Activated CD8-positive, alpha-beta T cell treated with anti-CD3 and anti-CD28 coated beads for 36 hours (primary cell): ENCODE measurements around the gene NAA25. TPM values are rescaled to one million over a fixed set of nuclear protein-coding genes. Genes with fewer than 3 reads are reported as not detected.

Source experiments
- ATAC-seq: fragments of 200-7000 bp; cut with Tn5 transposase; one replicate; pipeline ENCODE4 v1.10.0; 2021; ENCODE audit warnings: mild to moderate bottlenecking, moderate library complexity
- CTCF ChIA-PET: fragments of 350-600 bp; sonication (Branson Sonifier 250); formaldehyde crosslinking; loops from one replicate; lab custom pipeline; 2021; ENCODE audit warnings: antibody characterized with exemption; lab: Charles Lee
- POLR2A ChIA-PET: fragments of 350-600 bp; sonication (Branson Sonifier 250); formaldehyde crosslinking; loops from one replicate; lab custom pipeline; 2021; ENCODE audit warnings: antibody characterized with exemption; lab: Charles Lee
- DNase-seq: peaks from one replicate; pipeline ENCODE4 v3.0.0-alpha.2; 2020
- H3K27ac Mint-ChIP-seq: one replicate; pipeline ENCODE4 v1.8.0; 2021; ENCODE audit warnings: mild to moderate bottlenecking, mixed read lengths
- H3K27me3 Mint-ChIP-seq: one replicate; pipeline ENCODE4 v1.8.0; 2021; ENCODE audit warnings: mixed read lengths
- H3K36me3 Mint-ChIP-seq: one replicate; pipeline ENCODE4 v1.8.0; 2021; ENCODE audit warnings: low read depth, mixed read lengths
- H3K4me1 Mint-ChIP-seq: one replicate; pipeline ENCODE4 v1.8.0; 2021; ENCODE audit warnings: low read depth, mixed read lengths
- H3K4me3 Mint-ChIP-seq: one replicate; pipeline ENCODE4 v1.8.0; 2021; ENCODE audit warnings: mild to moderate bottlenecking, moderate library complexity, mixed read lengths
- H3K9me3 Mint-ChIP-seq: one replicate; pipeline ENCODE4 v1.8.0; 2021; ENCODE audit warnings: mixed read lengths
- intact Hi-C: fragments of 100-400 bp; cut with micrococcal nuclease; formaldehyde crosslinking; loops from one replicate; pipeline ENCODE4 v1.10.0; 2022
- total RNA-seq, 2 experiments: library from RNA; stranded (reverse); gene quantifications; one replicate each; pipeline ENCODE4 v1.2.3, GENCODE V29; 2021
- TF ChIP-seq, protein P1 (sequence below): fragments of 200-600 bp; IDR thresholded peaks from one replicate; pipeline ENCODE4 v1.8.0; 2022; ENCODE audit warnings: antibody characterized with exemption, mild to moderate bottlenecking

The NAA25 gene
- total RNA-seq, 2 experiments from 2014 or later, result 46.0 to 48.3 TPM

- ChIA-PET CTCF (interaction anchor here (2.4 kb wide), 1 partner anchor 10 kb away, joined by 15 read pairs; no protein-coding TSS in a partner anchor), POLR2A (interaction anchor here (0.7 to 5.3 kb wide), 6 partner anchors 9 to 82 kb away, joined by 3 to 28 read pairs (median 4); partner anchors contain the start of genes NAA25 and TRAFD1)
- TF ChIP-seq, protein P1, sequence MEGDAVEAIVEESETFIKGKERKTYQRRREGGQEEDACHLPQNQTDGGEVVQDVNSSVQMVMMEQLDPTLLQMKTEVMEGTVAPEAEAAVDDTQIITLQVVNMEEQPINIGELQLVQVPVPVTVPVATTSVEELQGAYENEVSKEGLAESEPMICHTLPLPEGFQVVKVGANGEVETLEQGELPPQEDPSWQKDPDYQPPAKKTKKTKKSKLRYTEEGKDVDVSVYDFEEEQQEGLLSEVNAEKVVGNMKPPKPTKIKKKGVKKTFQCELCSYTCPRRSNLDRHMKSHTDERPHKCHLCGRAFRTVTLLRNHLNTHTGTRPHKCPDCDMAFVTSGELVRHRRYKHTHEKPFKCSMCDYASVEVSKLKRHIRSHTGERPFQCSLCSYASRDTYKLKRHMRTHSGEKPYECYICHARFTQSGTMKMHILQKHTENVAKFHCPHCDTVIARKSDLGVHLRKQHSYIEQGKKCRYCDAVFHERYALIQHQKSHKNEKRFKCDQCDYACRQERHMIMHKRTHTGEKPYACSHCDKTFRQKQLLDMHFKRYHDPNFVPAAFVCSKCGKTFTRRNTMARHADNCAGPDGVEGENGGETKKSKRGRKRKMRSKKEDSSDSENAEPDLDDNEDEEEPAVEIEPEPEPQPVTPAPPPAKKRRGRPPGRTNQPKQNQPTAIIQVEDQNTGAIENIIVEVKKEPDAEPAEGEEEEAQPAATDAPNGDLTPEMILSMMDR, result no peak
- intact Hi-C loops, result no loop called here
- Mint-ChIP-seq H3K9me3 (no peaks in the 10 kb centered on the region), H3K4me1 (peaks cover 42% of the 10 kb centered on the region), H3K36me3 (peaks cover 55% of the 10 kb centered on the region), H3K27ac (peak overlapping the region; percentile 91), H3K4me3 (no peak overlapping the region), H3K27me3 (no peaks in the 10 kb centered on the region)
- ATAC-seq, result peak; percentile 93
- DNase-seq, result peak; percentile 41
Measured at GRCh38 chr12:112096667-112097066, 11.9 kb downstream of the NAA25 start.

DNA sequence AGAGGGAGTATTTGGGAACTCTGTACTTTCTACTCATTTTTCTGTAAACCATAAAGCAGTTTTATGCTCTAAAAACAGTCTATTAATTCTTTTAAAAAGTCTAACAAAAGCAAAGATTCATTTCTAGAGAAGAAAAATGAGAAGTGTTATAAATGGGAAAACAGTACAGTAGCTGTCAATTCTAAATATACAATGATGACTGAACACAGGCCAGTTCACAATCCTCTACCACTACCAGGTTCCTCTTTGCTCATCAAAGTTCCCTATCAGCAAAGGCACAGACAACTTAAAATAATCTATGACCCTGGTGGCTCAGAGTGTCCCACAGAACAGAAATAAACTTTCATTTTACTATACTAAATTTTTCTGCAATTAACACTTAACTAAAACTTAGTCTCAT, 12.5 kb downstream of the NAA25 start:
- H3K4me1 Mint-ChIP-seq, result peaks cover 40% of the 10 kb centered on the region
- DNase-seq, result no peak
- H3K4me3 Mint-ChIP-seq, result no peak overlapping the region
- intact Hi-C loops, result no loop called here
- no peaks in the 10 kb centered on the region for H3K9me3 Mint-ChIP-seq
- CTCF ChIA-PET, result interaction anchor here (2.4 kb wide), 1 partner anchor 11 kb away, joined by 15 read pairs; no protein-coding TSS in a partner anchor
- POLR2A ChIA-PET, result interaction anchor here (0.7 to 5.3 kb wide), 4 partner anchors 13 to 82 kb away, joined by 3 to 28 read pairs (median 4); partner anchors contain the start of gene NAA25
- no peaks in the 10 kb centered on the region for H3K27me3 Mint-ChIP-seq
- TF ChIP-seq, protein P1, result no peak
- peak overlapping the region; percentile 91 for H3K27ac Mint-ChIP-seq
- ATAC-seq, result peak; percentile 41
- H3K36me3 Mint-ChIP-seq, result peaks cover 58% of the 10 kb centered on the region

DNA sequence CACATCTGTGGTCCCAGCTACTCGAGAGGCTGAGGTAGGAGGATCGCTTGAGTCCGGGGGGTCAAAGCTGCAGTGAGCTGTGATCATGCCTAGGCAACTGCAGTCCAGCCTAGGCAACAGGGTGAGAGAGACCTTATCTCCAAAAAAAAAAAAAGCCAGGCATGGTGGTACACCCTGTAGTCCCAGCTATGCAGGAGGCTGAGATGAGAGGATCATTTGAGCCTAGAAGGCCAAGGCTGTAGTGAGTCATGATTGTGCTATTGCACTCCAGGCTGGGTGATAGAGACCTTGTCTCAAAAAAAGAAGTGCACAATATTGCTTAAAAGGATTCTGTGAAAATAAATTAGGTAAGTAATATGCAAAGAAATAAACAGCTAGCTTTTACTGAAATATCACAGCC, 17.0 kb downstream of the NAA25 start:
- Mint-ChIP-seq H3K27ac (no peak overlapping the region), H3K36me3 (peaks cover 49% of the 10 kb centered on the region), H3K4me1 (peaks cover 17% of the 10 kb centered on the region), H3K4me3 (no peak overlapping the region), H3K9me3 (no peaks in the 10 kb centered on the region), H3K27me3 (no peaks in the 10 kb centered on the region)
- no peak for ATAC-seq
- POLR2A ChIA-PET, result interaction anchor here (1.2 to 1.4 kb wide), 2 partner anchors 15 to 17 kb away, joined by 3 to 8 read pairs; partner anchors contain the start of gene NAA25
- CTCF ChIA-PET, result interaction anchor here (1.5 kb wide), 1 partner anchor 25 kb away, joined by 3 read pairs; no protein-coding TSS in a partner anchor
- TF ChIP-seq, protein P1, result no peak
- DNase-seq, result no peak
- intact Hi-C loops, result no loop called here

DNA sequence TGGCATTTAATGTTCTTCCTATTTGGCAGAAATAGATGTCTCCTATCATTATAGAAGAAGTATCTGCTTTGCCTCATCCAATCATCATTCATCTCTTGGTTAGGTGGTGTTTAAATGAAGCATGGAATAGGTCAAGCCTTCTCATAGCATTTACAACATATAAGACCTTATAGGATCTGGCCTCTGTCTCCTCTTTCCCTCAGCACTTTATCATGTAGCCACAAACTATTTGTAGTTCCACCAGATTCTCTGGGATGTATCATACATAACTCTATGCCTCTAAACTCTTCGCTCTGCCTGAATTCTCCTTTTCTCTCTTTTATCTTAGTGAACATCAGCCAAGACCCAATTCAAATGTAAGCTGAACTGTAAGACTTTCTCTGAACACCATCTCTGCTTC, 20.7 kb downstream of the NAA25 start:
- no peak for ATAC-seq
- ChIA-PET CTCF (interaction anchor here (1.7 kb wide), 2 partner anchors 9 to 12 kb away, joined by 4 to 5 read pairs; no protein-coding TSS in a partner anchor), POLR2A (interaction anchor here (1.0 to 1.2 kb wide), 2 partner anchors 13 to 18 kb away, joined by 4 read pairs; no protein-coding TSS in a partner anchor)
- peak overlapping the region; percentile 53 for H3K27ac Mint-ChIP-seq
- H3K4me3 Mint-ChIP-seq, result no peak overlapping the region
- TF ChIP-seq, protein P1, result no peak
- H3K4me1 Mint-ChIP-seq, result peaks cover 14% of the 10 kb centered on the region
- no peaks in the 10 kb centered on the region for H3K27me3 Mint-ChIP-seq
- H3K36me3 Mint-ChIP-seq, result peaks cover 39% of the 10 kb centered on the region
- DNase-seq, result no peak
- no peaks in the 10 kb centered on the region for H3K9me3 Mint-ChIP-seq
- intact Hi-C loops, result no loop called here
